ENCODE results near the gene SLC8A2. TPM values are rescaled to one million over a fixed set of nuclear protein-coding genes. Genes with fewer than 3 reads are reported as not detected.

Gene SLC8A2
- total RNA-seq = not detected
- 0 reads per million in 2 donors for total RNA-seq

- Mint-ChIP-seq H3K27me3 (peaks cover 55% of the 10 kb centered on the region), H3K36me3 (ENCODE audit: low read depth) (peaks cover 6% of the 10 kb centered on the region), H3K4me1 (peaks cover 13% of the 10 kb centered on the region), H3K27ac (peak within 1 kb of the TSS; percentile 2), H3K4me3 (peak within 1 kb of the TSS; percentile 37)
- ATAC-seq = peak; percentile 88
- DNase-seq = peak; percentile 40 to 54 (median 53)
- H3K9me3 ChIP-seq (ENCODE audit: control insufficient read depth, low read length, poor library complexity, severe bottlenecking) = no peaks in the 10 kb centered on the region
These were observed at the start of gene SLC8A2 for GRCh38 chr19:47471733-47472457. Gene SLC8A2, minus strand, starts transcription at chr19:47471893. Its CDS starts 5,490 bp downstream, at chr19:47466403.

- Mint-ChIP-seq H3K27ac (no peak overlapping the region), H3K4me1 (peaks cover 14% of the 10 kb centered on the region), H3K36me3 (ENCODE audit: low read depth) (no peaks in the 10 kb centered on the region), H3K4me3 (no peak overlapping the region), H3K27me3 (peaks cover 17% of the 10 kb centered on the region)
- DNase-seq (no peak), ATAC-seq (no peak)
- no peaks in the 10 kb centered on the region for H3K9me3 ChIP-seq (ENCODE audit: control insufficient read depth, low read length, poor library complexity, severe bottlenecking)
These were observed 49.1 kb upstream of the SLC8A2 start for GRCh38 chr19:47520839-47521238.

GRCh38 chr19:47520343-47520806 is 48.7 kb upstream of the SLC8A2 start:
- H3K27ac Mint-ChIP-seq = no peak overlapping the region
- no peak overlapping the region for H3K4me3 Mint-ChIP-seq
- peaks cover 18% of the 10 kb centered on the region for H3K4me1 Mint-ChIP-seq

GRCh38 chr19:47518854-47519253 is 47.2 kb upstream of the SLC8A2 start:
- H3K9me3 ChIP-seq (ENCODE audit: control insufficient read depth, low read length, poor library complexity, severe bottlenecking) = no peaks in the 10 kb centered on the region
- no peak overlapping the region for H3K4me3 Mint-ChIP-seq
- DNase-seq = no peak
- H3K27ac Mint-ChIP-seq = no peak overlapping the region
- peaks cover 6% of the 10 kb centered on the region for H3K36me3 Mint-ChIP-seq (ENCODE audit: low read depth)
- peaks cover 14% of the 10 kb centered on the region for H3K27me3 Mint-ChIP-seq
- no peak for ATAC-seq
- peaks cover 29% of the 10 kb centered on the region for H3K4me1 Mint-ChIP-seq

More at GRCh38 chr19:47520343-47520806, 48.7 kb upstream of the SLC8A2 start:
- no peaks in the 10 kb centered on the region for H3K9me3 ChIP-seq (ENCODE audit: control insufficient read depth, low read length, poor library complexity, severe bottlenecking)
- Mint-ChIP-seq H3K27me3 (peaks cover 17% of the 10 kb centered on the region), H3K36me3 (ENCODE audit: low read depth) (no peaks in the 10 kb centered on the region)
- ATAC-seq (no peak), DNase-seq (no peak)

- DNase-seq (no peak), ATAC-seq (no peak)
- H3K9me3 ChIP-seq (ENCODE audit: control insufficient read depth, low read length, poor library complexity, severe bottlenecking) = no peaks in the 10 kb centered on the region
- Mint-ChIP-seq H3K27me3 (peaks cover 8% of the 10 kb centered on the region), H3K4me3 (peak overlapping the region; percentile 25), H3K36me3 (ENCODE audit: low read depth) (peaks cover 6% of the 10 kb centered on the region), H3K4me1 (peaks cover 34% of the 10 kb centered on the region), H3K27ac (no peak overlapping the region)
These were observed 46.4 kb upstream of the SLC8A2 start for GRCh38 chr19:47518139-47518538.

GRCh38 chr19:47514869-47515588 is 43.3 kb upstream of the SLC8A2 start, which contains the start of gene NAPA:
Gene NAPA, minus strand, starts transcription at chr19:47515063. Its CDS starts 123 bp downstream, at chr19:47514940.
- peak; percentile 100 for DNase-seq
- peak; percentile 93 for ATAC-seq
- no peaks in the 10 kb centered on the region for H3K27me3 Mint-ChIP-seq
- peaks cover 10% of the 10 kb centered on the region for H3K36me3 Mint-ChIP-seq (ENCODE audit: low read depth)
- H3K9me3 ChIP-seq (ENCODE audit: control insufficient read depth, low read length, poor library complexity, severe bottlenecking) = no peaks in the 10 kb centered on the region
- peak within 1 kb of the TSS; percentile 99 for H3K4me3 Mint-ChIP-seq
- H3K4me1 Mint-ChIP-seq = peaks cover 47% of the 10 kb centered on the region
- peak within 1 kb of the TSS; percentile 99 for H3K27ac Mint-ChIP-seq

- no peaks in the 10 kb centered on the region for H3K9me3 ChIP-seq (ENCODE audit: control insufficient read depth, low read length, poor library complexity, severe bottlenecking)
- ATAC-seq (no peak), DNase-seq (no peak)
- peaks cover 52% of the 10 kb centered on the region for H3K4me1 Mint-ChIP-seq
- peaks cover 10% of the 10 kb centered on the region for H3K36me3 Mint-ChIP-seq (ENCODE audit: low read depth)
- no peaks in the 10 kb centered on the region for H3K27me3 Mint-ChIP-seq
- H3K27ac Mint-ChIP-seq = peak overlapping the region; percentile 99
- H3K4me3 Mint-ChIP-seq = peak overlapping the region; percentile 99
These were observed 42.6 kb upstream of the SLC8A2 start for GRCh38 chr19:47514151-47514868.

GRCh38 chr19:47512948-47513319 is 41.2 kb upstream of the SLC8A2 start:
- H3K9me3 ChIP-seq (ENCODE audit: control insufficient read depth, low read length, poor library complexity, severe bottlenecking) = no peaks in the 10 kb centered on the region
- Mint-ChIP-seq H3K4me3 (peak overlapping the region; percentile 99), H3K27me3 (no peaks in the 10 kb centered on the region), H3K36me3 (ENCODE audit: low read depth) (peaks cover 10% of the 10 kb centered on the region), H3K27ac (peak overlapping the region; percentile 99), H3K4me1 (peaks cover 52% of the 10 kb centered on the region)
- DNase-seq (no peak), ATAC-seq (no peak)

GRCh38 chr19:47512183-47512947 is 40.7 kb upstream of the SLC8A2 start:
- no peak for ATAC-seq
- peak overlapping the region; percentile 99 for H3K4me3 Mint-ChIP-seq
- H3K27me3 Mint-ChIP-seq = no peaks in the 10 kb centered on the region
- peak overlapping the region; percentile 99 for H3K27ac Mint-ChIP-seq
- no peaks in the 10 kb centered on the region for H3K9me3 ChIP-seq (ENCODE audit: control insufficient read depth, low read length, poor library complexity, severe bottlenecking)
- no peak for DNase-seq
- H3K4me1 Mint-ChIP-seq = peaks cover 52% of the 10 kb centered on the region
- peaks cover 10% of the 10 kb centered on the region for H3K36me3 Mint-ChIP-seq (ENCODE audit: low read depth)

- ATAC-seq (no peak), DNase-seq (no peak)
- peaks cover 10% of the 10 kb centered on the region for H3K36me3 Mint-ChIP-seq (ENCODE audit: low read depth)
- H3K4me3 Mint-ChIP-seq = no peak overlapping the region
- peak overlapping the region; percentile 99 for H3K27ac Mint-ChIP-seq
- no peaks in the 10 kb centered on the region for H3K9me3 ChIP-seq (ENCODE audit: control insufficient read depth, low read length, poor library complexity, severe bottlenecking)
- no peaks in the 10 kb centered on the region for H3K27me3 Mint-ChIP-seq
- H3K4me1 Mint-ChIP-seq = peaks cover 52% of the 10 kb centered on the region
These were observed 40.0 kb upstream of the SLC8A2 start for GRCh38 chr19:47511681-47512080.

- H3K36me3 Mint-ChIP-seq (ENCODE audit: low read depth) = peaks cover 10% of the 10 kb centered on the region
- peak overlapping the region; percentile 11 for H3K27ac Mint-ChIP-seq
- no peaks in the 10 kb centered on the region for H3K9me3 ChIP-seq (ENCODE audit: control insufficient read depth, low read length, poor library complexity, severe bottlenecking)
- DNase-seq = no peak
- no peaks in the 10 kb centered on the region for H3K27me3 Mint-ChIP-seq
- no peak overlapping the region for H3K4me3 Mint-ChIP-seq
- H3K4me1 Mint-ChIP-seq = peaks cover 48% of the 10 kb centered on the region
- no peak for ATAC-seq
These were observed 39.4 kb upstream of the SLC8A2 start for GRCh38 chr19:47511128-47511517.

- no peak for ATAC-seq
- H3K27ac Mint-ChIP-seq = peak overlapping the region; percentile 11
- DNase-seq = no peak
- no peaks in the 10 kb centered on the region for H3K9me3 ChIP-seq (ENCODE audit: control insufficient read depth, low read length, poor library complexity, severe bottlenecking)
- H3K4me1 Mint-ChIP-seq = peaks cover 45% of the 10 kb centered on the region
- no peaks in the 10 kb centered on the region for H3K27me3 Mint-ChIP-seq
- H3K36me3 Mint-ChIP-seq (ENCODE audit: low read depth) = peaks cover 10% of the 10 kb centered on the region
- H3K4me3 Mint-ChIP-seq = no peak overlapping the region
These were observed 38.9 kb upstream of the SLC8A2 start for GRCh38 chr19:47510516-47511127.
